Neural progenitor cell (in vitro differentiated cells): ENCODE measurements around the gene CNTD1. TPM values are rescaled to one million over a fixed set of nuclear protein-coding genes. Genes with fewer than 3 reads are reported as not detected.

Source experiments
- DNase-seq: peaks from one replicate; pipeline ENCODE4 v3.0.0-alpha.2; 2016; ENCODE audit warnings: low spot score
- H2AFZ ChIP-seq: fragments of 200-600 bp; sonication (generic); replicated peaks from 2 replicates; pipeline ENCODE4 v1.6.1; 2016; ENCODE audit warnings: antibody characterized with exemption
- H3F3A ChIP-seq: fragments of 200-600 bp; sonication (generic); 2 replicates; pipeline ENCODE4 v1.6.1; 2016; ENCODE audit warnings: antibody characterized with exemption, low read depth
- H3K27ac ChIP-seq: fragments of 200-600 bp; sonication (generic); 2 replicates; pipeline ENCODE4 v1.5.1; 2016; ENCODE audit warnings: mild to moderate bottlenecking
- H3K27me3 ChIP-seq: fragments of 200-600 bp; sonication (generic); 2 replicates; pipeline ENCODE4 v1.6.1; 2016; ENCODE audit warnings: mild to moderate bottlenecking, moderate library complexity
- H3K36me3 ChIP-seq: fragments of 200-600 bp; sonication (generic); 2 replicates; pipeline ENCODE4 v1.5.1; 2016
- H3K4me1 ChIP-seq: fragments of 200-600 bp; sonication (generic); 2 replicates; pipeline ENCODE4 v1.6.1; 2016; ENCODE audit warnings: mixed run types
- H3K4me2 ChIP-seq: fragments of 200-600 bp; sonication (generic); 2 replicates; pipeline ENCODE4 v1.6.1; 2016
- H3K4me3 ChIP-seq: fragments of 200-600 bp; sonication (generic); 2 replicates; pipeline ENCODE4 v1.5.1; 2016
- H3K79me2 ChIP-seq: fragments of 200-600 bp; sonication (generic); 2 replicates; pipeline ENCODE4 v1.6.1; 2016; ENCODE audit warnings: low read depth
- H3K9ac ChIP-seq: fragments of 200-600 bp; sonication (generic); 2 replicates; pipeline ENCODE4 v1.6.1; 2016
- H3K9me3 ChIP-seq: fragments of 200-600 bp; sonication (generic); 2 replicates; pipeline ENCODE4 v1.5.1; 2016; ENCODE audit warnings: low read depth
- H4K20me1 ChIP-seq: fragments of 200-600 bp; sonication (generic); 2 replicates; pipeline ENCODE4 v1.6.1; 2016; ENCODE audit warnings: low read depth
- H3K27ac Mint-ChIP-seq: 3 replicates; pipeline ENCODE4 v1.8.0; 2021; ENCODE audit warnings: mixed read lengths
- H3K27me3 Mint-ChIP-seq: 2 replicates; pipeline ENCODE4 v1.8.0; 2022; ENCODE audit warnings: low read depth, mild to moderate bottlenecking, inconsistent platforms, moderate library complexity, mixed read lengths; ENCODE audit not compliant: insufficient read depth
- H3K36me3 Mint-ChIP-seq: 3 replicates; pipeline ENCODE4 v1.8.0; 2021; ENCODE audit warnings: mixed read lengths
- H3K4me1 Mint-ChIP-seq: 3 replicates; pipeline ENCODE4 v1.8.0; 2021; ENCODE audit warnings: mixed read lengths
- H3K4me3 Mint-ChIP-seq: 3 replicates; pipeline ENCODE4 v1.8.0; 2021; ENCODE audit warnings: mild to moderate bottlenecking, moderate library complexity, mixed read lengths
- H3K9me3 Mint-ChIP-seq: 3 replicates; pipeline ENCODE4 v1.8.0; 2020; ENCODE audit warnings: mixed read lengths
- CTCF ChIP-seq: fragments of 200-600 bp; sonication (generic); IDR thresholded peaks from 2 replicates; pipeline ENCODE4 v1.5.1; 2017; ENCODE audit warnings: antibody characterized with exemption, mild to moderate bottlenecking
- EZH2 ChIP-seq: fragments of 200-600 bp; sonication (generic); IDR thresholded peaks from 2 replicates; pipeline ENCODE4 v1.6.1; 2017; ENCODE audit warnings: antibody characterized with exemption, mild to moderate bottlenecking, moderate library complexity
- EZH2phosphoT487 ChIP-seq: fragments of 200-600 bp; sonication (generic); IDR thresholded peaks from 2 replicates; pipeline ENCODE4 v1.6.1; 2017; ENCODE audit warnings: antibody characterized with exemption
- total RNA-seq: library from RNA; depleted of rRNA; stranded (reverse); fragments of >200 nt; gene quantifications from 2 replicates; pipeline ENCODE4 v1.2.3, GENCODE V29; 2015; ENCODE audit warnings: low replicate concordance

The CNTD1 gene
- total RNA-seq, 1 donor from 2014 or later: not detected

- H3K36me3 Mint-ChIP-seq: peaks cover 4% of the 10 kb centered on the region
- Histone ChIP-seq H3K4me3 (no peak overlapping the region), H2AFZ (no peak overlapping the region), H3K4me2 (no peak overlapping the region), H3K4me1 (no peaks in the 10 kb centered on the region), H3K36me3 (no peaks in the 10 kb centered on the region), H3K79me2 (no peaks in the 10 kb centered on the region), H3K9ac (no peak overlapping the region), H3K27ac (no peak overlapping the region), H3K27me3 (no peaks in the 10 kb centered on the region), H4K20me1 (no peaks in the 10 kb centered on the region), H3F3A (no peaks in the 10 kb centered on the region), H3K9me3 (no peaks in the 10 kb centered on the region)
- H3K27me3 Mint-ChIP-seq: no peaks in the 10 kb centered on the region
- no peak overlapping the region for H3K27ac Mint-ChIP-seq
- H3K4me1 Mint-ChIP-seq: no peaks in the 10 kb centered on the region
- no peak for DNase-seq
- no peak for TF ChIP-seq EZH2
- no peak for TF ChIP-seq EZH2phosphoT487
- no peak for TF ChIP-seq CTCF
- H3K4me3 Mint-ChIP-seq: no peak overlapping the region
- no peaks in the 10 kb centered on the region for H3K9me3 Mint-ChIP-seq
Measured at GRCh38 chr17:42809250-42809649, 10.6 kb downstream of the CNTD1 start.

- no peaks in the 10 kb centered on the region for H3K27me3 ChIP-seq
- no peak overlapping the region for H3K9ac ChIP-seq
- Mint-ChIP-seq H3K4me3 (no peak overlapping the region), H3K9me3 (no peaks in the 10 kb centered on the region), H3K4me1 (no peaks in the 10 kb centered on the region), H3K27ac (no peak overlapping the region), H3K36me3 (peaks cover 12% of the 10 kb centered on the region), H3K27me3 (no peaks in the 10 kb centered on the region)
- no peak overlapping the region for H2AFZ ChIP-seq
- H3F3A ChIP-seq: no peaks in the 10 kb centered on the region
- no peak overlapping the region for H3K4me2 ChIP-seq
- no peak for DNase-seq
- no peaks in the 10 kb centered on the region for H4K20me1 ChIP-seq
- no peak overlapping the region for H3K27ac ChIP-seq
- TF ChIP-seq CTCF: no peak
- no peak for TF ChIP-seq EZH2phosphoT487
- no peak for TF ChIP-seq EZH2
- no peaks in the 10 kb centered on the region for H3K36me3 ChIP-seq
- no peaks in the 10 kb centered on the region for H3K9me3 ChIP-seq
- H3K4me3 ChIP-seq: no peak overlapping the region
- no peaks in the 10 kb centered on the region for H3K4me1 ChIP-seq
- H3K79me2 ChIP-seq: no peaks in the 10 kb centered on the region
Measured at GRCh38 chr17:42814633-42815399, 16.2 kb downstream of the CNTD1 start.

GRCh38 chr17:42817866-42818265 lies 19.2 kb downstream of the CNTD1 start:
- peaks cover 2% of the 10 kb centered on the region for H3K4me1 Mint-ChIP-seq
- TF ChIP-seq EZH2phosphoT487 (no peak), EZH2 (no peak), CTCF (no peak)
- Histone ChIP-seq H3K9ac (no peak overlapping the region), H3K9me3 (no peaks in the 10 kb centered on the region), H3K4me2 (no peak overlapping the region), H3K27ac (no peak overlapping the region), H2AFZ (no peak overlapping the region), H3K4me1 (no peaks in the 10 kb centered on the region), H3K79me2 (peaks cover 9% of the 10 kb centered on the region), H3K36me3 (no peaks in the 10 kb centered on the region), H4K20me1 (no peaks in the 10 kb centered on the region), H3K27me3 (no peaks in the 10 kb centered on the region), H3K4me3 (no peak overlapping the region), H3F3A (peaks cover 18% of the 10 kb centered on the region)
- DNase-seq: no peak
- no peaks in the 10 kb centered on the region for H3K27me3 Mint-ChIP-seq
- H3K36me3 Mint-ChIP-seq: peaks cover 10% of the 10 kb centered on the region
- no peaks in the 10 kb centered on the region for H3K9me3 Mint-ChIP-seq
- no peak overlapping the region for H3K27ac Mint-ChIP-seq
- no peak overlapping the region for H3K4me3 Mint-ChIP-seq
